ENCODE data around the gene TLN1. TPM values are rescaled to one million over a fixed set of nuclear protein-coding genes. Genes with fewer than 3 reads are reported as not detected.
A peak's percentile ranks its signal among the peaks of the same experiment; 100 is the strongest.

The TLN1 gene
- total RNA-seq, 1 experiment from 2014 or later: 109 TPM

DNA sequence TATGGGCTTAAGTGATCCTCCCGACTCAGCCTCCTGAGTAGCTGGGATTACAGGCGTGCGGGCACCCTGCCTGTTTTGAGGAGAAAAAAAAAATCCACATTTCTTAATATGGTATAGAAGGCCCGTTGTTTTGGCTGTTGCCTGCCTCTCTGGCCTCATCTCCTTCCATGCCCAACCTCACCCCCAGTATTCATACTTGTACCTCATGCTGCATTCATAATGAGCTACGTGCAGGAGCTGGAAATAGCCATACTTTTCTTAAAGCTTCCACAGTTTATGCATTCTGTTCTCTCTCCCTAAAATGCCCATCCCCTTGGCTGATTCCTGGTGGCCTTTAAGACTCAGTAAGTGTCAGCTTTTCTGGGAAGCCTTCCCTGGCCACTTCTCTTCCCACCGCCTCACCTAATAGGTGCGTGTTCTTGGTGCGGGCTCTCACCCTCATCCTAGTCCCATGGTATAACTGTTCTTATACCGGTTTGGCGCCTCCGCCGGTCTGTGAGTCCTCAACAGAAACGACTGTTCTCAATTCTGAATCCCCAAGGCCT is 40.2 kb downstream of the TLN1 start:
- no peak for TF ChIP-seq NFYB (CRISPR knock-in tag; conservative IDR thresholded peaks at IDR 0.05; ENCODE audit: low read depth)
- TF ChIP-seq, protein P1, sequence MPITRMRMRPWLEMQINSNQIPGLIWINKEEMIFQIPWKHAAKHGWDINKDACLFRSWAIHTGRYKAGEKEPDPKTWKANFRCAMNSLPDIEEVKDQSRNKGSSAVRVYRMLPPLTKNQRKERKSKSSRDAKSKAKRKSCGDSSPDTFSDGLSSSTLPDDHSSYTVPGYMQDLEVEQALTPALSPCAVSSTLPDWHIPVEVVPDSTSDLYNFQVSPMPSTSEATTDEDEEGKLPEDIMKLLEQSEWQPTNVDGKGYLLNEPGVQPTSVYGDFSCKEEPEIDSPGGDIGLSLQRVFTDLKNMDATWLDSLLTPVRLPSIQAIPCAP (CRISPR knock-in tag; IDR thresholded peaks at IDR 0.05): no peak
- TF ChIP-seq, protein P2, sequence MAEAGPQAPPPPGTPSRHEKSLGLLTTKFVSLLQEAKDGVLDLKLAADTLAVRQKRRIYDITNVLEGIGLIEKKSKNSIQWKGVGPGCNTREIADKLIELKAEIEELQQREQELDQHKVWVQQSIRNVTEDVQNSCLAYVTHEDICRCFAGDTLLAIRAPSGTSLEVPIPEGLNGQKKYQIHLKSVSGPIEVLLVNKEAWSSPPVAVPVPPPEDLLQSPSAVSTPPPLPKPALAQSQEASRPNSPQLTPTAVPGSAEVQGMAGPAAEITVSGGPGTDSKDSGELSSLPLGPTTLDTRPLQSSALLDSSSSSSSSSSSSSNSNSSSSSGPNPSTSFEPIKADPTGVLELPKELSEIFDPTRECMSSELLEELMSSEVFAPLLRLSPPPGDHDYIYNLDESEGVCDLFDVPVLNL (CRISPR knock-in tag; IDR thresholded peaks at IDR 0.05; ENCODE audit: borderline replicate concordance, low read depth): no peak
- no peak for TF ChIP-seq NR2C2 (CRISPR knock-in tag; IDR thresholded peaks at IDR 0.05)
- no peak for TF ChIP-seq ZNF138 (CRISPR knock-in tag; conservative IDR thresholded peaks at IDR 0.05)
- TF ChIP-seq HMGA2 (CRISPR knock-in tag; IDR thresholded peaks at IDR 0.05): no peak
- TF ChIP-seq, protein P3, sequence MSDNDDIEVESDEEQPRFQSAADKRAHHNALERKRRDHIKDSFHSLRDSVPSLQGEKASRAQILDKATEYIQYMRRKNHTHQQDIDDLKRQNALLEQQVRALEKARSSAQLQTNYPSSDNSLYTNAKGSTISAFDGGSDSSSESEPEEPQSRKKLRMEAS (CRISPR knock-in tag; IDR thresholded peaks at IDR 0.05): no peak
- TF ChIP-seq TEAD4 (CRISPR knock-in tag; IDR thresholded peaks at IDR 0.05): no peak
- TF ChIP-seq, protein P4, sequence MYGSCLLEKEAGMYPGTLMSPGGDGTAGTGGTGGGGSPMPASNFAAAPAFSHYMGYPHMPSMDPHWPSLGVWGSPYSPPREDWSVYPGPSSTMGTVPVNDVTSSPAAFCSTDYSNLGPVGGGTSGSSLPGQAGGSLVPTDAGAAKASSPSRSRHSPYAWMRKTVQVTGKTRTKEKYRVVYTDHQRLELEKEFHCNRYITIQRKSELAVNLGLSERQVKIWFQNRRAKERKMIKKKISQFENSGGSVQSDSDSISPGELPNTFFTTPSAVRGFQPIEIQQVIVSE (CRISPR knock-in tag; IDR thresholded peaks at IDR 0.05; ENCODE audit: borderline replicate concordance): no peak
- TF ChIP-seq, protein P5, sequence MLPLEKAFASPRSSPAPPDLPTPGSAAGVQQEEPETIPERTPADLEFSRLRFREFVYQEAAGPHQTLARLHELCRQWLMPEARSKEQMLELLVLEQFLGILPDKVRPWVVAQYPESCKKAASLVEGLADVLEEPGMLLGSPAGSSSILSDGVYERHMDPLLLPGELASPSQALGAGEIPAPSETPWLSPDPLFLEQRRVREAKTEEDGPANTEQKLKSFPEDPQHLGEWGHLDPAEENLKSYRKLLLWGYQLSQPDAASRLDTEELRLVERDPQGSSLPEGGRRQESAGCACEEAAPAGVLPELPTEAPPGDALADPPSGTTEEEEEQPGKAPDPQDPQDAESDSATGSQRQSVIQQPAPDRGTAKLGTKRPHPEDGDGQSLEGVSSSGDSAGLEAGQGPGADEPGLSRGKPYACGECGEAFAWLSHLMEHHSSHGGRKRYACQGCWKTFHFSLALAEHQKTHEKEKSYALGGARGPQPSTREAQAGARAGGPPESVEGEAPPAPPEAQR (CRISPR knock-in tag; IDR thresholded peaks at IDR 0.05): no peak
- TF ChIP-seq ZNF416 (CRISPR knock-in tag; IDR thresholded peaks at IDR 0.05): no peak
- TF ChIP-seq, protein P6, sequence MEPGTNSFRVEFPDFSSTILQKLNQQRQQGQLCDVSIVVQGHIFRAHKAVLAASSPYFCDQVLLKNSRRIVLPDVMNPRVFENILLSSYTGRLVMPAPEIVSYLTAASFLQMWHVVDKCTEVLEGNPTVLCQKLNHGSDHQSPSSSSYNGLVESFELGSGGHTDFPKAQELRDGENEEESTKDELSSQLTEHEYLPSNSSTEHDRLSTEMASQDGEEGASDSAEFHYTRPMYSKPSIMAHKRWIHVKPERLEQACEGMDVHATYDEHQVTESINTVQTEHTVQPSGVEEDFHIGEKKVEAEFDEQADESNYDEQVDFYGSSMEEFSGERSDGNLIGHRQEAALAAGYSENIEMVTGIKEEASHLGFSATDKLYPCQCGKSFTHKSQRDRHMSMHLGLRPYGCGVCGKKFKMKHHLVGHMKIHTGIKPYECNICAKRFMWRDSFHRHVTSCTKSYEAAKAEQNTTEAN (CRISPR knock-in tag; IDR thresholded peaks at IDR 0.05): no peak
- TF ChIP-seq FOXP1 (CRISPR knock-in tag; IDR thresholded peaks at IDR 0.05; ENCODE audit: borderline replicate concordance): no peak
- TF ChIP-seq NFATC4 (CRISPR knock-in tag; IDR thresholded peaks at IDR 0.05): no peak
- TF ChIP-seq FOXJ3 (CRISPR knock-in tag; IDR thresholded peaks at IDR 0.05; ENCODE audit: borderline replicate concordance): no peak
- peak; percentile 33 for DNase-seq (ENCODE audit: low spot score)
- H3K27me3 Mint-ChIP-seq (ENCODE audit: low read depth): no peaks in the 10 kb centered on the region
- no peaks in the 10 kb centered on the region for H3K9me3 Mint-ChIP-seq
- H3K36me3 Mint-ChIP-seq: peaks cover 6% of the 10 kb centered on the region
- H3K4me3 Mint-ChIP-seq: peak overlapping the region; percentile 91
- CTCF ChIA-PET: interaction anchor here (0.7 to 6.8 kb wide), 14 partner anchors 9 to 93 kb away, joined by 3 to 49 read pairs (median 12); partner anchors contain the start of genes ARHGEF39, CCDC107, RMRP and TESK1
- ATAC-seq: no peak
- POLR2A ChIA-PET: interaction anchor here (1.2 to 5.2 kb wide), 6 partner anchors 9 to 65 kb away, joined by 3 to 38 read pairs (median 16); partner anchors contain the start of genes ARHGEF39, CCDC107 and RMRP
- H3K27ac Mint-ChIP-seq: peak overlapping the region; percentile 47; the same call in 1 of the 2 replicates
- H3K4me1 Mint-ChIP-seq: peaks cover 23% of the 10 kb centered on the region

DNA sequence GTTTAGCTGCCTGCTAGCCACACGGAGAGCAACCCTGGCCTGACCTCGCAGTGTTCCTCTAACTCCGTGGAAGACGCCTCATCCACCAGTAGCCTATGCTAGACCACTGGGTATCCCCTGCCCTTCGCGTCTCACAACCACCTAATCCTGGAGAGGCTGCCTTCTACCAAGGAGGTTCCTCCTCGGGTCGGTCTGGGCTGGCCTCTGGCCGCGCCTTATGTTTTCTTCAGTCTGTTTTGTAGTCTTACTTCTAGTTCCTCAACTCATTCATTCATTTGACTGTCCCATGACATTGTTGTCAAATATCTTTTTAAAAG is 40.7 kb downstream of the TLN1 start:
- Mint-ChIP-seq H3K27ac (0 out of 2 replicates have a peak overlapping the region, but pooled peaks have one; percentile 23), H3K4me3 (peak overlapping the region; percentile 91), H3K9me3 (no peaks in the 10 kb centered on the region), H3K36me3 (peaks cover 4% of the 10 kb centered on the region), H3K4me1 (peaks cover 23% of the 10 kb centered on the region), H3K27me3 (ENCODE audit: low read depth) (no peaks in the 10 kb centered on the region)
- ChIA-PET POLR2A (interaction anchor here (1.2 to 5.2 kb wide), 12 partner anchors 8 to 588 kb away, joined by 3 to 38 read pairs (median 11); partner anchors contain the start of genes ARHGEF39, CCDC107, CREB3 and RMRP), CTCF (interaction anchor here (0.9 to 6.8 kb wide), 17 partner anchors 16 to 99 kb away, joined by 3 to 49 read pairs (median 11); partner anchors contain the start of genes ARHGEF39, CCDC107, CREB3 and RMRP)
- ATAC-seq (peak; percentile 41), DNase-seq (ENCODE audit: low spot score) (no peak)
- TF ChIP-seq, protein P7, sequence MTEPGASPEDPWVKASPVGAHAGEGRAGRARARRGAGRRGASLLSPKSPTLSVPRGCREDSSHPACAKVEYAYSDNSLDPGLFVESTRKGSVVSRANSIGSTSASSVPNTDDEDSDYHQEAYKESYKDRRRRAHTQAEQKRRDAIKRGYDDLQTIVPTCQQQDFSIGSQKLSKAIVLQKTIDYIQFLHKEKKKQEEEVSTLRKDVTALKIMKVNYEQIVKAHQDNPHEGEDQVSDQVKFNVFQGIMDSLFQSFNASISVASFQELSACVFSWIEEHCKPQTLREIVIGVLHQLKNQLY (CRISPR knock-in tag; IDR thresholded peaks at IDR 0.05): no peak
- TF ChIP-seq ZNF263 (CRISPR knock-in tag; IDR thresholded peaks at IDR 0.05; ENCODE audit: low read depth) (no peak), SMAD3 (CRISPR knock-in tag; IDR thresholded peaks at IDR 0.05; ENCODE audit: borderline replicate concordance) (no peak), TEAD1 (CRISPR knock-in tag; IDR thresholded peaks at IDR 0.05) (no peak), HMGA2 (CRISPR knock-in tag; IDR thresholded peaks at IDR 0.05) (no peak), JUN (CRISPR knock-in tag; IDR thresholded peaks at IDR 0.05) (no peak), ZNF219 (CRISPR knock-in tag; IDR thresholded peaks at IDR 0.05; ENCODE audit: borderline replicate concordance) (no peak)
- TF ChIP-seq, protein P2 (CRISPR knock-in tag; IDR thresholded peaks at IDR 0.05; ENCODE audit: borderline replicate concordance, low read depth): no peak
- TF ChIP-seq, protein P8, sequence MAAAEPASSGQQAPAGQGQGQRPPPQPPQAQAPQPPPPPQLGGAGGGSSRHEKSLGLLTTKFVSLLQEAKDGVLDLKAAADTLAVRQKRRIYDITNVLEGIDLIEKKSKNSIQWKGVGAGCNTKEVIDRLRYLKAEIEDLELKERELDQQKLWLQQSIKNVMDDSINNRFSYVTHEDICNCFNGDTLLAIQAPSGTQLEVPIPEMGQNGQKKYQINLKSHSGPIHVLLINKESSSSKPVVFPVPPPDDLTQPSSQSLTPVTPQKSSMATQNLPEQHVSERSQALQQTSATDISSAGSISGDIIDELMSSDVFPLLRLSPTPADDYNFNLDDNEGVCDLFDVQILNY (CRISPR knock-in tag; IDR thresholded peaks at IDR 0.05): no peak
- TF ChIP-seq, protein P9, sequence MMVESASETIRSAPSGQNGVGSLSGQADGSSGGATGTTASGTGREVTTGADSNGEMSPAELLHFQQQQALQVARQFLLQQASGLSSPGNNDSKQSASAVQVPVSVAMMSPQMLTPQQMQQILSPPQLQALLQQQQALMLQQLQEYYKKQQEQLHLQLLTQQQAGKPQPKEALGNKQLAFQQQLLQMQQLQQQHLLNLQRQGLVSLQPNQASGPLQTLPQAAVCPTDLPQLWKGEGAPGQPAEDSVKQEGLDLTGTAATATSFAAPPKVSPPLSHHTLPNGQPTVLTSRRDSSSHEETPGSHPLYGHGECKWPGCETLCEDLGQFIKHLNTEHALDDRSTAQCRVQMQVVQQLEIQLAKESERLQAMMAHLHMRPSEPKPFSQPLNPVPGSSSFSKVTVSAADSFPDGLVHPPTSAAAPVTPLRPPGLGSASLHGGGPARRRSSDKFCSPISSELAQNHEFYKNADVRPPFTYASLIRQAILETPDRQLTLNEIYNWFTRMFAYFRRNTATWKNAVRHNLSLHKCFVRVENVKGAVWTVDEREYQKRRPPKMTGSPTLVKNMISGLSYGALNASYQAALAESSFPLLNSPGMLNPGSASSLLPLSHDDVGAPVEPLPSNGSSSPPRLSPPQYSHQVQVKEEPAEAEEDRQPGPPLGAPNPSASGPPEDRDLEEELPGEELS (CRISPR knock-in tag; IDR thresholded peaks at IDR 0.05): no peak

Measured in WTC11 (cell line).